ENCODE results near the gene AFAP1L2.

AFAP1L2 gene

GRCh38 chr10:114445332-114445731, 41.0 kb upstream of the AFAP1L2 start:
- no peak for TF ChIP-seq CTCF (conservative IDR thresholded peaks at IDR 0.05; ENCODE audit: low read length)
- no peak for TF ChIP-seq EZH2phosphoT487 (IDR thresholded peaks at IDR 0.05; ENCODE audit: borderline replicate concordance)

GRCh38 chr10:114444819-114445218, 40.5 kb upstream of the AFAP1L2 start:
- H3K9ac ChIP-seq (ENCODE audit: low read depth, low read length, poor library complexity, severe bottlenecking) = no peak overlapping the region
- no peak overlapping the region for H3K4me2 ChIP-seq (ENCODE audit: low read depth, low read length, poor library complexity, severe bottlenecking)
- H3K9me2 ChIP-seq (replicated peaks; ENCODE audit: low read depth, low read length) = no peaks in the 10 kb centered on the region
- H3K4me1 ChIP-seq (ENCODE audit: insufficient read depth, low read length, poor library complexity, severe bottlenecking) = peaks cover 10% of the 10 kb centered on the region
- H3K36me3 ChIP-seq (ENCODE audit: insufficient read depth, low read length) = peaks cover 89% of the 10 kb centered on the region
- no peaks in the 10 kb centered on the region for H3F3A ChIP-seq (ENCODE audit: low read depth)
- no peak overlapping the region for H3K4me3 ChIP-seq (ENCODE audit: low read length, poor library complexity, severe bottlenecking)
- H3K79me2 ChIP-seq (ENCODE audit: insufficient read depth, low read length) = no peaks in the 10 kb centered on the region
- no peaks in the 10 kb centered on the region for H3K9me3 ChIP-seq (ENCODE audit: insufficient read depth, low read depth, low read length)
- no peaks in the 10 kb centered on the region for H4K20me1 ChIP-seq (ENCODE audit: insufficient read depth, low read length, poor library complexity, severe bottlenecking)
- no peaks in the 10 kb centered on the region for H3K27me3 ChIP-seq (ENCODE audit: insufficient read depth, low read length, poor library complexity, severe bottlenecking)
- TF ChIP-seq EZH2phosphoT487 (IDR thresholded peaks at IDR 0.05; ENCODE audit: borderline replicate concordance) (no peak), CTCF (conservative IDR thresholded peaks at IDR 0.05; ENCODE audit: low read length) (no peak)
- no peak overlapping the region for H2AFZ ChIP-seq (ENCODE audit: low read length)

More at GRCh38 chr10:114445332-114445731, 41.0 kb upstream of the AFAP1L2 start:
- Histone ChIP-seq H2AFZ (ENCODE audit: low read length) (no peak overlapping the region), H3K9ac (ENCODE audit: low read depth, low read length, poor library complexity, severe bottlenecking) (no peak overlapping the region), H4K20me1 (ENCODE audit: insufficient read depth, low read length, poor library complexity, severe bottlenecking) (no peaks in the 10 kb centered on the region), H3K4me3 (ENCODE audit: low read length, poor library complexity, severe bottlenecking) (no peak overlapping the region), H3K4me2 (ENCODE audit: low read depth, low read length, poor library complexity, severe bottlenecking) (no peak overlapping the region), H3K27me3 (ENCODE audit: insufficient read depth, low read length, poor library complexity, severe bottlenecking) (no peaks in the 10 kb centered on the region), H3K9me2 (replicated peaks; ENCODE audit: low read depth, low read length) (no peaks in the 10 kb centered on the region), H3K4me1 (ENCODE audit: insufficient read depth, low read length, poor library complexity, severe bottlenecking) (peaks cover 10% of the 10 kb centered on the region), H3K9me3 (ENCODE audit: insufficient read depth, low read depth, low read length) (no peaks in the 10 kb centered on the region), H3K79me2 (ENCODE audit: insufficient read depth, low read length) (no peaks in the 10 kb centered on the region), H3K36me3 (ENCODE audit: insufficient read depth, low read length) (peaks cover 89% of the 10 kb centered on the region), H3F3A (ENCODE audit: low read depth) (no peaks in the 10 kb centered on the region)

- Histone ChIP-seq H3K4me1 (ENCODE audit: insufficient read depth, low read length, poor library complexity, severe bottlenecking) (peaks cover 10% of the 10 kb centered on the region), H3K9me3 (ENCODE audit: insufficient read depth, low read depth, low read length) (no peaks in the 10 kb centered on the region), H2AFZ (ENCODE audit: low read length) (no peak overlapping the region), H3K79me2 (ENCODE audit: insufficient read depth, low read length) (no peaks in the 10 kb centered on the region), H3K4me2 (ENCODE audit: low read depth, low read length, poor library complexity, severe bottlenecking) (no peak overlapping the region), H4K20me1 (ENCODE audit: insufficient read depth, low read length, poor library complexity, severe bottlenecking) (no peaks in the 10 kb centered on the region), H3K9me2 (replicated peaks; ENCODE audit: low read depth, low read length) (no peaks in the 10 kb centered on the region), H3F3A (ENCODE audit: low read depth) (no peaks in the 10 kb centered on the region), H3K9ac (ENCODE audit: low read depth, low read length, poor library complexity, severe bottlenecking) (no peak overlapping the region), H3K36me3 (ENCODE audit: insufficient read depth, low read length) (peaks cover 91% of the 10 kb centered on the region), H3K4me3 (ENCODE audit: low read length, poor library complexity, severe bottlenecking) (no peak overlapping the region), H3K27me3 (ENCODE audit: insufficient read depth, low read length, poor library complexity, severe bottlenecking) (no peaks in the 10 kb centered on the region)
- no peak for TF ChIP-seq CTCF (conservative IDR thresholded peaks at IDR 0.05; ENCODE audit: low read length)
- no peak for TF ChIP-seq EZH2phosphoT487 (IDR thresholded peaks at IDR 0.05; ENCODE audit: borderline replicate concordance)
These were observed 37.9 kb upstream of the AFAP1L2 start for GRCh38 chr10:114442091-114442630.
